ENCODE measurements around the gene ABCA4.

Gene ABCA4

DNA sequence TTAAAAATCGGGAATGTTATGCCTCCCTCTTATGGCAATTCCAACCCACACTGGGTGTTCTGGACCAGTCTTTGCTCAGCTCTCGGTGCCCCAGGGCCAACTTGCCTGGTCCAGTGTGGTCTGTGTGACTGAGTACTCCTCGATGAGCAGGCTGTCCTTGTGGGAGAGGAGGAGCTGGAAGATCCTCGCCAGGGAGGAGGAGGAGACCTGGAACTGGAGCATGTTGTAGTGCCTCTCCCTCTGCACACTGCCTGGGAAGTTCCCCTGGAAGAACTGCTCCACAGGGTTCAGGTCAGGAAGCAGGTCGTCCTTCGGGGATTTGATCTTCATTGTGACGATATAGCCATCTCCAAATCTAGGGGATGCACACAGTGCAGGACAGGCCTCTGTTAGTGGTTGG lies 123.2 kb downstream of the ABCA4 start:
- TF ChIP-seq, protein P1, sequence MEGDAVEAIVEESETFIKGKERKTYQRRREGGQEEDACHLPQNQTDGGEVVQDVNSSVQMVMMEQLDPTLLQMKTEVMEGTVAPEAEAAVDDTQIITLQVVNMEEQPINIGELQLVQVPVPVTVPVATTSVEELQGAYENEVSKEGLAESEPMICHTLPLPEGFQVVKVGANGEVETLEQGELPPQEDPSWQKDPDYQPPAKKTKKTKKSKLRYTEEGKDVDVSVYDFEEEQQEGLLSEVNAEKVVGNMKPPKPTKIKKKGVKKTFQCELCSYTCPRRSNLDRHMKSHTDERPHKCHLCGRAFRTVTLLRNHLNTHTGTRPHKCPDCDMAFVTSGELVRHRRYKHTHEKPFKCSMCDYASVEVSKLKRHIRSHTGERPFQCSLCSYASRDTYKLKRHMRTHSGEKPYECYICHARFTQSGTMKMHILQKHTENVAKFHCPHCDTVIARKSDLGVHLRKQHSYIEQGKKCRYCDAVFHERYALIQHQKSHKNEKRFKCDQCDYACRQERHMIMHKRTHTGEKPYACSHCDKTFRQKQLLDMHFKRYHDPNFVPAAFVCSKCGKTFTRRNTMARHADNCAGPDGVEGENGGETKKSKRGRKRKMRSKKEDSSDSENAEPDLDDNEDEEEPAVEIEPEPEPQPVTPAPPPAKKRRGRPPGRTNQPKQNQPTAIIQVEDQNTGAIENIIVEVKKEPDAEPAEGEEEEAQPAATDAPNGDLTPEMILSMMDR (IDR thresholded peaks at IDR 0.05; ENCODE audit: low read length), result no peak
- TF ChIP-seq EZH2 (optimal IDR thresholded peaks at IDR 0.05; ENCODE audit: low read depth, low read length) (no peak), EZH2phosphoT487 (IDR thresholded peaks at IDR 0.05; ENCODE audit: low read length) (no peak)
- Histone ChIP-seq H3K9me2 (replicated peaks; ENCODE audit: insufficient read depth, low read length) (no peaks in the 10 kb centered on the region), H3K27ac (ENCODE audit: low read length) (no peak overlapping the region), H3K4me1 (ENCODE audit: low read length) (0 out of 2 replicates have a peak, but pooled peaks cover 4% of the 10 kb centered on the region), H3K9ac (ENCODE audit: low read length) (no peak overlapping the region), H3K27me3 (replicated peaks; ENCODE audit: insufficient read depth, low read length) (no peaks in the 10 kb centered on the region), H3K9me3 (replicated peaks; ENCODE audit: insufficient read depth, low read length) (no peaks in the 10 kb centered on the region), H4K20me1 (ENCODE audit: insufficient read depth, low read length) (no peaks in the 10 kb centered on the region), H3K4me3 (ENCODE audit: low read length) (no peak overlapping the region), H3K4me2 (ENCODE audit: low read depth, low read length) (no peak overlapping the region), H3K36me3 (replicated peaks; ENCODE audit: insufficient read depth, low read length) (no peaks in the 10 kb centered on the region), H3F3A (ENCODE audit: insufficient read depth, low read length) (no peaks in the 10 kb centered on the region), H2AFZ (ENCODE audit: low read length) (no peak overlapping the region), H3K79me2 (ENCODE audit: low read length) (no peaks in the 10 kb centered on the region)
- DNase-seq, result no peak

DNA sequence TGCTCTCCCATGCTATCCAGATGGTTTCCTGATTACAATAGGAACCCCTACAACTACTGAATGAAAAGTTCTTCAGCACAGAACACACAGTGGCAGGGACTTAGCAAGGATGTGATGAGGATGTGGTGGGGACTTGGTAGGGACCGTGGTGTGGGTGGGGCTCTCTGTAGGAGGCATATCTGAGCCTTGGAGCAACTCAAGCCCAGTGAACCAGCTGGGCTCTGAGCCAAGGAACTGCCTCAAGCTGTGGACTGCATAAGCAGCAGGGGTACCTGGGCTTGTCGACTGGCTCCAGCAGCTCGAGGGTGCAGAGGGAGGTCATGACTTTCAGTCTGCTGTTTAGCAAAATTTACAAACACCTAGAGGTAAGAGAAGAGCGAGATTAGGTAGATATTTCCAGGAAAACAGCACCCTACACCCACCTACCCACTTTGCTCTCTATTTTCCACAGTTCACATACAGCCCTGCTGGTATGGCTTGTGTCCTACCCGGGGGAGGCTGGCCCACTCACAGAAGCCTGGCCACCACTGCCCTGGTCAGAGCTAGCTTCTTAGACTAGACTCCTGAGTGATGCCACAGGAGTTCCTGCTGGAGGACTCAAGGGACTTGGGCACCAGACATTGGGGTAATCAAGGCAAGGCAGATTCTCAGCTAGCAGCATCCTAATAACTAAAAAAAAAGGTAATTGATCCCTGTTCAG lies 125.0 kb downstream of the ABCA4 start:
- Histone ChIP-seq H3K4me1 (ENCODE audit: low read length) (peaks cover 9% of the 10 kb centered on the region; the same call in 1 of the 2 replicates), H3F3A (ENCODE audit: insufficient read depth, low read length) (no peaks in the 10 kb centered on the region), H3K9ac (ENCODE audit: low read length) (no peak overlapping the region), H3K27me3 (replicated peaks; ENCODE audit: insufficient read depth, low read length) (no peaks in the 10 kb centered on the region), H2AFZ (ENCODE audit: low read length) (no peak overlapping the region), H3K4me2 (ENCODE audit: low read depth, low read length) (no peak overlapping the region), H3K79me2 (ENCODE audit: low read length) (no peaks in the 10 kb centered on the region), H3K36me3 (replicated peaks; ENCODE audit: insufficient read depth, low read length) (no peaks in the 10 kb centered on the region), H3K9me3 (replicated peaks; ENCODE audit: insufficient read depth, low read length) (no peaks in the 10 kb centered on the region), H4K20me1 (ENCODE audit: insufficient read depth, low read length) (no peaks in the 10 kb centered on the region), H3K4me3 (ENCODE audit: low read length) (no peak overlapping the region), H3K9me2 (replicated peaks; ENCODE audit: insufficient read depth, low read length) (no peaks in the 10 kb centered on the region), H3K27ac (ENCODE audit: low read length) (no peak overlapping the region)
- TF ChIP-seq EZH2phosphoT487 (IDR thresholded peaks at IDR 0.05; ENCODE audit: low read length), result no peak
- no peak for TF ChIP-seq EZH2 (optimal IDR thresholded peaks at IDR 0.05; ENCODE audit: low read depth, low read length)
- TF ChIP-seq, protein P1 (IDR thresholded peaks at IDR 0.05; ENCODE audit: low read length), result no peak
- no peak for DNase-seq

GRCh38 chr1:93993731-93994130 lies 127.2 kb downstream of the ABCA4 start:
- peaks cover 9% of the 10 kb centered on the region; the same call in 1 of the 2 replicates for H3K4me1 ChIP-seq (ENCODE audit: low read length)
- no peaks in the 10 kb centered on the region for H3K36me3 ChIP-seq (replicated peaks; ENCODE audit: insufficient read depth, low read length)
- no peak overlapping the region for H2AFZ ChIP-seq (ENCODE audit: low read length)
- H3K9me2 ChIP-seq (replicated peaks; ENCODE audit: insufficient read depth, low read length), result no peaks in the 10 kb centered on the region
- no peak overlapping the region for H3K9ac ChIP-seq (ENCODE audit: low read length)
- H3K27ac ChIP-seq (ENCODE audit: low read length), result no peak overlapping the region
- no peaks in the 10 kb centered on the region for H3K27me3 ChIP-seq (replicated peaks; ENCODE audit: insufficient read depth, low read length)
- H3K9me3 ChIP-seq (replicated peaks; ENCODE audit: insufficient read depth, low read length), result no peaks in the 10 kb centered on the region
- TF ChIP-seq, protein P1 (IDR thresholded peaks at IDR 0.05; ENCODE audit: low read length), result no peak
- no peak for TF ChIP-seq EZH2 (optimal IDR thresholded peaks at IDR 0.05; ENCODE audit: low read depth, low read length)
- no peak for TF ChIP-seq EZH2phosphoT487 (IDR thresholded peaks at IDR 0.05; ENCODE audit: low read length)
- no peak for DNase-seq
- peak overlapping the region; percentile 61 for H3K4me2 ChIP-seq (ENCODE audit: low read depth, low read length)
- H3K79me2 ChIP-seq (ENCODE audit: low read length), result no peaks in the 10 kb centered on the region
- H4K20me1 ChIP-seq (ENCODE audit: insufficient read depth, low read length), result no peaks in the 10 kb centered on the region
- H3F3A ChIP-seq (ENCODE audit: insufficient read depth, low read length), result no peaks in the 10 kb centered on the region
- H3K4me3 ChIP-seq (ENCODE audit: low read length), result no peak overlapping the region
